NB4 (cell line): ENCODE data around the gene GAS2.

Experiments used
- DNase-seq: peaks from one replicate; pipeline ENCODE4 v3.0.0; 2010; ENCODE audit warnings: low read depth
- H3K4me3 ChIP-seq: one replicate; pipeline ENCODE4 v1.5.1; 2011; ENCODE audit warnings: mild to moderate bottlenecking, low read depth, low read length, moderate library complexity
- CTCF ChIP-seq: IDR thresholded peaks from one replicate; pipeline ENCODE4 v1.5.1; 2012; ENCODE audit warnings: low read depth, low read length
- MAX ChIP-seq: IDR thresholded peaks from 2 replicates; pipeline ENCODE4 v1.6.1; 2011; ENCODE audit warnings: low read depth, low read length
- MYC ChIP-seq: IDR thresholded peaks from 2 replicates; pipeline ENCODE4 v1.6.1; 2011; ENCODE audit warnings: low read depth, low read length
- POLR2A ChIP-seq: IDR thresholded peaks from 2 replicates; pipeline ENCODE4 v1.6.1; 2011; ENCODE audit warnings: mild to moderate bottlenecking; ENCODE audit not compliant: insufficient read length; ENCODE audit errors: extremely low read depth

Gene GAS2

GRCh38 chr11:22763166-22763565, 96.8 kb downstream of the GAS2 start:
- DNase-seq = no peak
- TF ChIP-seq POLR2A (no peak), MYC (no peak), CTCF (no peak), MAX (no peak)
- no peak overlapping the region for H3K4me3 ChIP-seq

DNA sequence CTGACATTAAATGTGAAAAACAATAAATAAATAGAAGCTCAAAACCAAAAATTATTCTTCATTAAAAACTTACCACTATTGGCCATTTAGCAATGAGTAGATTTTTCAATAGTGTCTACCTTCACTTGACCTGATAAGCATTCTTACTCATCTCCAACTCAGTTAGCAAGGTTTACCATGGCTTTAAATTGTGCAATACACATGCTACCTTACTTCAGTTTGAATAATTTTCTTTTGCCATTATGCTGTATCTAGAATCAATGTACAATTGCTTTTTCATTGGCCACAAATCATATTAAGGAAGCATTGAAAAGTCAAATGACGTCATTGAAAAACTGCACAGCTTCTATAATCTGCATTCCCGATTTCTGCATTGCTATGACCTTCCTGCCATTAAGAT, 98.3 kb downstream of the GAS2 start:
- no peak overlapping the region for H3K4me3 ChIP-seq
- no peak for DNase-seq
- TF ChIP-seq POLR2A (no peak), MYC (no peak), MAX (no peak), CTCF (no peak)

DNA sequence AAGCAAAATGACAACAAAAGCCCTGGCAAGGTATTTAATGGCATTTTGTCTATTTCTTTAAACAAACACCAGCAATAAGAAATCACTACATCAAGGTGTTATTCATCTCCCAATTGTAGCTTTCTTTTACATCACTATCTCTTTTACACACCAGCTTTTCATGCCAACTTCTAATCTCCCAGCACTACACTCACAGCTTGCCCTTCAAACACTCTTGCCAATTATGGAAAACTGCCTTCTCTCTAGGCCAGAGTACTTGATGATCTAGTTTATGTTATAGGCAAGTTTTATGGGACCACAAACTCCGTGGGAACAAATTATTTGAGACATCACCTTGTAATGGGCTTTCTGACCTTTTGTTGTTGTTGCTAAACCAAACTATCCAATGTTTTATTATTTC, 101.9 kb downstream of the GAS2 start:
- TF ChIP-seq MAX (no peak), CTCF (no peak), POLR2A (no peak), MYC (no peak)
- no peak overlapping the region for H3K4me3 ChIP-seq
- no peak for DNase-seq

- no peak for DNase-seq
- TF ChIP-seq CTCF (no peak), MAX (no peak), POLR2A (no peak), MYC (no peak)
- no peak overlapping the region for H3K4me3 ChIP-seq
Observed at GRCh38 chr11:22769081-22769480, 102.7 kb downstream of the GAS2 start.

GRCh38 chr11:22774716-22775115, 108.3 kb downstream of the GAS2 start:
- no peak overlapping the region for H3K4me3 ChIP-seq
- TF ChIP-seq POLR2A (no peak), MYC (no peak), CTCF (no peak), MAX (no peak)
- no peak for DNase-seq

DNA sequence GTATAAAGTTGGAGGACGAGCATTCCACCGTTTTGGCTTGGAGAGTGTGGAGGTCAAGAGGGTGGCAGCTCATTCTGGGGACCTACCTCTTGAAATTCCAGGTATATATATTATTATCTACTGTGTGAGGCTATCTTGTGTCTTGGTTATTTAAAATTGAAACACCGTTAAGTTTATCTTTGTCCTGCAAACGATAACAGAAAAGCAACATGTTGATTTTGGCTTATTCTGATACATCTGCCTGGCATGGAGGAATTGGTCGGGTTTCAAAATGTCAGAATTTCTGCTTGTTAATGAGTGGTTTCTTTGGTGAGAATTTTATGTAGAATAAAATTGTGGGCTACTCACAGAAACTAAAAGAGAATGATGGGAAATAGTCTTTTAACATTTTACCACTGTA, 108.8 kb downstream of the GAS2 start:
- no peak for DNase-seq
- no peak overlapping the region for H3K4me3 ChIP-seq
- TF ChIP-seq MAX (no peak), MYC (no peak), POLR2A (no peak), CTCF (no peak)
